Measurements from ENCODE around the gene TCTN2.

Gene TCTN2

GRCh38 chr12:123744836-123745235 lies 73.9 kb downstream of the TCTN2 start:
- no peak for DNase-seq

DNA sequence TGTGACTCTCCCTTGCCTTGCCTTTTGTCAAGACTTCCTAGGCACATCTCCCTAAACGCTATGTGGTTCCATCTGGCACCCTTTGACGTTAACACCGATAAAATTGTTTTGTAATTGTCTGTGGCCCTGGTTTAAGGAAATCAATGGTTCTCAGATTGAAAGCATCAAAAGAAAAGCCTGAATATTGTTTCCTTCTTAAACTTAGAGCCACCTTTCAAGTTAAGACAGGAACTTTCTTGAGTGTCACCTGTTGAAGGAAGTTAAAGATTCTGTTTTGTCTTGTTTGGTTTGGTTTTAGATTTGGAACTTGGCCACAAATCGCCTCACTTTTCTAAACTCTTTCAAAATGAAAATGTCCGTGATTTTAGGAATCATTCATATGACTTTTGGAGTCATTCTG lies 76.4 kb downstream of the TCTN2 start:
- DNase-seq, result no peak

- DNase-seq, result no peak
These were observed 77.2 kb downstream of the TCTN2 start for GRCh38 chr12:123748161-123748560.

GRCh38 chr12:123748661-123749060 lies 77.7 kb downstream of the TCTN2 start:
- DNase-seq, result no peak

DNA sequence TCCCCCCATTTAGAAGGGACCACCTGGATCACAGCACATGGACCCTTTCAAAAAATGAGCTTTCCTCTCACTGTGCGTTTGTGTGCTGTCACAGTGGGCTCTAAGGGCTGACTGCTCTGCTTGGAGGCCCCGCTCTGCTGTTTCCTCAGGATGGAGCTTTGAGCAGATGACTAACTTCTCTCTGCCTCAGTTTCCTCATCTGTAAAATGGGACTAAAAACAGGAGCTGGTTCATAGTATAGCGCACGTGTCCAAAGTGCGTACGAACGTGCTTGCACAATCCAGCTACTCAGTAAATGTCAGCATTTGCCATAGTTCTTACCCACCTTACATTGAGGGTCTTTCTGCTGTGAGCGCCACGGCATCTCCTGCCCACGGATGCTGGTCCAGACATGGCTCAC lies 78.4 kb downstream of the TCTN2 start:
- DNase-seq, result no peak

- DNase-seq, result no peak
These were observed 79.3 kb downstream of the TCTN2 start for GRCh38 chr12:123750159-123750656.

GRCh38 chr12:123752046-123752445 lies 81.1 kb downstream of the TCTN2 start:
- no peak for DNase-seq

- DNase-seq, result no peak
These were observed 83.3 kb downstream of the TCTN2 start for GRCh38 chr12:123754041-123754772.

- no peak for DNase-seq
These were observed 86.6 kb downstream of the TCTN2 start for GRCh38 chr12:123757561-123757960.
